GM18526 (cell line): ENCODE results near the gene AKAP3.
A peak's percentile ranks its signal among the peaks of the same experiment; 100 is the strongest.

Experiments
- POLR2A ChIP-seq: IDR thresholded peaks from 3 replicates; pipeline ENCODE4 v1.6.1; 2011; ENCODE audit not compliant: insufficient read length; ENCODE audit errors: extremely low read depth

AKAP3 gene

GRCh38 chr12:4615667-4616066, 33.2 kb downstream of the AKAP3 start:
- TF ChIP-seq POLR2A: no peak

- TF ChIP-seq POLR2A: no peak
These were observed 38.4 kb downstream of the AKAP3 start for GRCh38 chr12:4610481-4610880.

GRCh38 chr12:4609071-4609470, 39.8 kb downstream of the AKAP3 start:
- no peak for TF ChIP-seq POLR2A

DNA sequence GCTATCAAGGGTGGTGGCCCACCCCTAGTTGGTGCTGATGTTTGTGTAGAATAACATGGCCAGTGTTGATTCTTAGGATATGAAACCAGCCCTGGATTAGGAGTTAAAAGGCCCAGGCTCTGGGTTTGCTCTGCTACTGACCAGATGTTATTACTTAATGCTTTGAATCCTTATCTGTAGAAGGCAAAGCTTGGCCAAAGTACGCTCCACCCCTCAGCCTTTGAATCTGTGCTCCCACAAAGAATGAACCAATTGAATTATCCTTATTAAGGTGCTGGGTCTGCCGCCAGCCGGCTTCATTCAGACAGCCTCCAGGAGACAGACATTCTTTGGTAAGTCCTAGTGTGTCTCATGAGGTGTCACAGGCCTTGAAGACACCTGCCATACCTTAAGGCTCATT, 41.8 kb downstream of the AKAP3 start:
- TF ChIP-seq POLR2A: no peak

DNA sequence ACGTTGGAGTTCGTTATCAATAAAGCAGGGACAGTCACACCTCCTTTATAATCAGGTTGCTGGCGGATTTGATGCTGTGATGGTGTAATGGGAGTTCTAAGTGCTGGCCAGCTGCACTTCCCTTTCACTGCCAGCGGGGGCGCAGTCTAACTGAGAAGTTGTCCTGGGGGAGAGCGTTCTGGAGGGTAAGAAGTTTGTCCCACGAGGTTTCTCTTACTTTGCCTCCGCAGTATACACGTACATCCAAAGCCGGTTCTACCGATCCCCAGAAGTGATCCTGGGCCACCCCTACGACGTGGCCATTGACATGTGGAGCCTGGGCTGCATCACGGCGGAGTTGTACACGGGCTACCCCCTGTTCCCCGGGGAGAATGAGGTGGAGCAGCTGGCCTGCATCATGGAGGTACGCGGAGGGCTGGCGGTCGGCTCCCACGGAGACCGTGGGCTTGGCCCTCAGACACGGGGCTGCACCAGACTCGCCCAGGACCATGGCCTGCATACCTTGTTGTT, 44.1 kb downstream of the AKAP3 start:
- TF ChIP-seq POLR2A: peak; percentile 52

GRCh38 chr12:4603946-4604345, 44.9 kb downstream of the AKAP3 start:
- TF ChIP-seq POLR2A: no peak

- no peak for TF ChIP-seq POLR2A
These were observed 45.4 kb downstream of the AKAP3 start for GRCh38 chr12:4603421-4603820.

GRCh38 chr12:4595881-4596280, 53.0 kb downstream of the AKAP3 start:
- TF ChIP-seq POLR2A: no peak

GRCh38 chr12:4591180-4591687, 57.6 kb downstream of the AKAP3 start:
- no peak for TF ChIP-seq POLR2A

- no peak for TF ChIP-seq POLR2A
These were observed 58.9 kb downstream of the AKAP3 start for GRCh38 chr12:4589941-4590340.

DNA sequence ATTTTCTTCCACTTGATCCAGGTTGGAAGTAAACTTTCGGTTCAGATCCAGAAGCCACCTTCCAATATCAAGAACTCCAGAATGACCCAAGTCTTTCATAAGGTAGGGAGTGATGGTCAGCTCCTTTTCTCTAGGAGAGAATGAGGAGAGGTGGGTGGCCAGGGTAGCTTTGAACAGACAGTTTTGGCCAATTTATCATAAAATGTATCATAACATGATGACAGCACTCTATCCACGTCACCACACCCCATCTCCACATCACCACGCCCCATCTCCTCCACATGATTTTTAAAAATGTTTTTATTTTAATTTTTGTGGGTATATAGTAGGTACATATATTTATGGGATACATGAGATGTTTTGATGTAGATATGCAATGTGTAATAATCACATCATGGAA, 59.9 kb downstream of the AKAP3 start:
- TF ChIP-seq POLR2A: no peak

- TF ChIP-seq POLR2A: no peak
These were observed 61.7 kb downstream of the AKAP3 start for GRCh38 chr12:4587108-4587507.

DNA sequence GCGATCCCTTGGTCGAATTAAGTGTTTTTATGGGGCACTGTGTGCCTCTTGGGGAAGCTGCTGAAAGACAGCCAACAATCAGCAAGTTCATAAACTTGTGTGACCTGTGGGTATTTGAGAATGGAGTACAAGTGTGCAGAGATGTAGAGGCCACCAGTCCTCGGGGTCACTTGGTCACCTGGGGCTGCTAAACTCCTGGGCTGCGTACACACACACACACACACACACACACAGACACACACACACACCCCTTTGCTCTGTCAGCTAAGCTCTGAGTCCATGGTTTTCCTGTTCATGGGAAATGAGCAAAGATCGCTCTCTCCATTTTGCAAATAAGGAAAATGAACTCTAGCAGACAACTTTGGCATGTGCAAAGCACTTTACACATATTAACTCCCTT, 62.4 kb downstream of the AKAP3 start:
- no peak for TF ChIP-seq POLR2A

DNA sequence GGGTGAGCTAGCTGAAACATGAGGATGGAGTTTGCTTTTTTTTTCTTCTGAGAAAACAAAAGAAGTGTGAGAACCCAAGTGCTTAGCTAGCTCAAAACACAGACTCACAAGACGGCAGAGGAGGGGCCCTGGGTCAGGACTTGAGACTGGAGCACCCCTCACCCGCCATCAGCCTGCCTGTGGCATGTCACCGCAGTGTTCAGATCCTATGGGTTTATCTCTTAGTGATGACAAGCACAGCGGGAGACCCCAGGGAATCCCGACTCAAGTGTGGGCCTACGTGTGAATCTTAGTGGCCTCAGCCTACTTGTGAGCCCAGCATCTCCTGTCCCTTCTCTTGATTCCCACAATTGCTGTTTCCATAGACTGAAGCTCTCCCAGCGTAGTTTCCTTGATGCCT, 64.0 kb downstream of the AKAP3 start:
- TF ChIP-seq POLR2A: no peak

GRCh38 chr12:4584281-4584680, 64.6 kb downstream of the AKAP3 start:
- no peak for TF ChIP-seq POLR2A

GRCh38 chr12:4580281-4580688, 68.6 kb downstream of the AKAP3 start:
- no peak for TF ChIP-seq POLR2A

GRCh38 chr12:4579305-4580102, 69.3 kb downstream of the AKAP3 start:
- no peak for TF ChIP-seq POLR2A
